ENCODE measurements around the gene CDK2. TPM values are rescaled to one million over a fixed set of nuclear protein-coding genes. Genes with fewer than 3 reads are reported as not detected.

CDK2 gene
- total and polyA plus RNA-seq, 9 of the 15 experiments (the other 6 are each of a cell fraction or from before 2014, with no cell fraction given) = 17.4 to 213 (median 109) TPM

DNA sequence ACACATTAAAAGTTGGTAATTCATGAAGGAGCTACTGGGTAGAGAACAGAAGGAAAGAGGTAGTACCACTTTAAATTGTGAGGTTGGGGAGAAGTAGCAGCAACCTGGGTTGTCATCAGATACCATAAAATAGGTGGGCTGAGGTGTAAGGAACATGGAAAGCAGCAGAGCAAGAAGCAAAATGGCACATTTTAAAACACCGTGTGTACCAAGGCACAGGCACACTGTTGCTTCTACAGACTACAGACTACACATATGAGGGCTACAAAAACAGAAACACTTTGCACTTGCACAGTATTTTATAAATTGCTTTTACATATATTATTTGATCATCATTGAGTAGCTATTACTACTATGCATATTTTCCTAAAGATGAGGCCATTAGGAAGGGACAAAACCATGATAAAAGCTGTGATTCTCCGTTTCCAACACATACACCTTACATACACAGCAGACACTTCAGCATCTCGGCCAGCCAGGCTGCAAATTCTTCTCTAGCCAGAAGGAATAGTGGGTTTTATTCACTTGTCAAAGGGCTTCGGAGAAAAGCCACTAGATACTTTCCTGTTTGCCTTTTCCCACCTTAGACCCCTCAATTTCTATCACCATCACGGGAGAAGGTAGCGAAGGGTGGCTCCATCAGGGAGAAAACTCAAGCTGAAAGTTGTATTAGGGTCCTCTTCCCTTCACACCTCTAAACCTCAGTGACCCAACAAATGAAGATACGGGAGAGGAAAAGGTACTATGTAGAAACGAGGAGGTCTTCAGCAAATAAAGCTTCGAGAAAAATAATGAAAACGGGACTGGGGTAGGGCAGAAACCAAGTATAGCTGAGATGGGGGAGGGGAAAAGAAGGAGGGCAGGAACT lies 40.5 kb upstream of the CDK2 start (continued):
- TF ChIP-seq, protein P1, sequence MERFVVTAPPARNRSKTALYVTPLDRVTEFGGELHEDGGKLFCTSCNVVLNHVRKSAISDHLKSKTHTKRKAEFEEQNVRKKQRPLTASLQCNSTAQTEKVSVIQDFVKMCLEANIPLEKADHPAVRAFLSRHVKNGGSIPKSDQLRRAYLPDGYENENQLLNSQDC (CRISPR knock-in tag; IDR thresholded peaks at IDR 0.05) = no peak
- TF ChIP-seq CBFB (CRISPR knock-in tag; IDR thresholded peaks at IDR 0.05) (no peak), TSC22D4 (tag; IDR thresholded peaks at IDR 0.05) (0 out of 2 replicates have a peak, but pooled peaks have one; percentile 65), RAD51 (IDR thresholded peaks at IDR 0.05; ENCODE audit: borderline replicate concordance, low read depth) (0 out of 2 replicates have a peak, but pooled peaks have one; percentile 45), RBM25 (IDR thresholded peaks at IDR 0.05; ENCODE audit: low read depth, low read length, severe bottlenecking) (no peak), WHSC1 (IDR thresholded peaks at IDR 0.05; ENCODE audit: low read length) (no peak), MXI1 (IDR thresholded peaks at IDR 0.05; ENCODE audit: low read depth, low read length) (no peak), ZNF589 (CRISPR knock-in tag; IDR thresholded peaks at IDR 0.05; ENCODE audit: low read depth) (no peak), ELF1 (tag; IDR thresholded peaks at IDR 0.05) (no peak), RFX1 (IDR thresholded peaks at IDR 0.05) (no peak), DPF2 (IDR thresholded peaks at IDR 0.05) (peak; percentile 65; the same call in 1 of the 2 replicates), ZNF24 (IDR thresholded peaks at IDR 0.05) (no peak), ZNF197 (CRISPR knock-in tag; IDR thresholded peaks at IDR 0.05; ENCODE audit: low read depth) (no peak), SNIP1 (IDR thresholded peaks at IDR 0.05; ENCODE audit: low read depth) (peak; percentile 27; the same call in 1 of the 2 replicates), XRCC4 (IDR thresholded peaks at IDR 0.05; ENCODE audit: extremely low read depth, insufficient read depth, insufficient read length) (no peak), ZNF41 (CRISPR knock-in tag; conservative IDR thresholded peaks at IDR 0.05) (no peak), SMC3 (conservative IDR thresholded peaks at IDR 0.05; ENCODE audit: insufficient read depth, low read depth, low read length) (no peak), ZNF175 (CRISPR knock-in tag; IDR thresholded peaks at IDR 0.05; ENCODE audit: low read depth) (0 out of 2 replicates have a peak, but pooled peaks have one; percentile 16)
- TF ChIP-seq, protein P2, sequence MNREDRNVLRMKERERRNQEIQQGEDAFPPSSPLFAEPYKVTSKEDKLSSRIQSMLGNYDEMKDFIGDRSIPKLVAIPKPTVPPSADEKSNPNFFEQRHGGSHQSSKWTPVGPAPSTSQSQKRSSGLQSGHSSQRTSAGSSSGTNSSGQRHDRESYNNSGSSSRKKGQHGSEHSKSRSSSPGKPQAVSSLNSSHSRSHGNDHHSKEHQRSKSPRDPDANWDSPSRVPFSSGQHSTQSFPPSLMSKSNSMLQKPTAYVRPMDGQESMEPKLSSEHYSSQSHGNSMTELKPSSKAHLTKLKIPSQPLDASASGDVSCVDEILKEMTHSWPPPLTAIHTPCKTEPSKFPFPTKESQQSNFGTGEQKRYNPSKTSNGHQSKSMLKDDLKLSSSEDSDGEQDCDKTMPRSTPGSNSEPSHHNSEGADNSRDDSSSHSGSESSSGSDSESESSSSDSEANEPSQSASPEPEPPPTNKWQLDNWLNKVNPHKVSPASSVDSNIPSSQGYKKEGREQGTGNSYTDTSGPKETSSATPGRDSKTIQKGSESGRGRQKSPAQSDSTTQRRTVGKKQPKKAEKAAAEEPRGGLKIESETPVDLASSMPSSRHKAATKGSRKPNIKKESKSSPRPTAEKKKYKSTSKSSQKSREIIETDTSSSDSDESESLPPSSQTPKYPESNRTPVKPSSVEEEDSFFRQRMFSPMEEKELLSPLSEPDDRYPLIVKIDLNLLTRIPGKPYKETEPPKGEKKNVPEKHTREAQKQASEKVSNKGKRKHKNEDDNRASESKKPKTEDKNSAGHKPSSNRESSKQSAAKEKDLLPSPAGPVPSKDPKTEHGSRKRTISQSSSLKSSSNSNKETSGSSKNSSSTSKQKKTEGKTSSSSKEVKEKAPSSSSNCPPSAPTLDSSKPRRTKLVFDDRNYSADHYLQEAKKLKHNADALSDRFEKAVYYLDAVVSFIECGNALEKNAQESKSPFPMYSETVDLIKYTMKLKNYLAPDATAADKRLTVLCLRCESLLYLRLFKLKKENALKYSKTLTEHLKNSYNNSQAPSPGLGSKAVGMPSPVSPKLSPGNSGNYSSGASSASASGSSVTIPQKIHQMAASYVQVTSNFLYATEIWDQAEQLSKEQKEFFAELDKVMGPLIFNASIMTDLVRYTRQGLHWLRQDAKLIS (CRISPR knock-in tag; IDR thresholded peaks at IDR 0.05) = no peak
- TF ChIP-seq, protein P3, sequence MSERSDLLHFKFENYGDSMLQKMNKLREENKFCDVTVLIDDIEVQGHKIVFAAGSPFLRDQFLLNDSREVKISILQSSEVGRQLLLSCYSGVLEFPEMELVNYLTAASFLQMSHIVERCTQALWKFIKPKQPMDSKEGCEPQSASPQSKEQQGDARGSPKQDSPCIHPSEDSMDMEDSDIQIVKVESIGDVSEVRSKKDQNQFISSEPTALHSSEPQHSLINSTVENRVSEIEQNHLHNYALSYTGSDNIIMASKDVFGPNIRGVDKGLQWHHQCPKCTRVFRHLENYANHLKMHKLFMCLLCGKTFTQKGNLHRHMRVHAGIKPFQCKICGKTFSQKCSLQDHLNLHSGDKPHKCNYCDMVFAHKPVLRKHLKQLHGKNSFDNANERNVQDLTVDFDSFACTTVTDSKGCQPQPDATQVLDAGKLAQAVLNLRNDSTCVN (CRISPR knock-in tag; IDR thresholded peaks at IDR 0.05) = peak; percentile 61; the same call in 1 of the 2 replicates
- TF ChIP-seq, protein P4, sequence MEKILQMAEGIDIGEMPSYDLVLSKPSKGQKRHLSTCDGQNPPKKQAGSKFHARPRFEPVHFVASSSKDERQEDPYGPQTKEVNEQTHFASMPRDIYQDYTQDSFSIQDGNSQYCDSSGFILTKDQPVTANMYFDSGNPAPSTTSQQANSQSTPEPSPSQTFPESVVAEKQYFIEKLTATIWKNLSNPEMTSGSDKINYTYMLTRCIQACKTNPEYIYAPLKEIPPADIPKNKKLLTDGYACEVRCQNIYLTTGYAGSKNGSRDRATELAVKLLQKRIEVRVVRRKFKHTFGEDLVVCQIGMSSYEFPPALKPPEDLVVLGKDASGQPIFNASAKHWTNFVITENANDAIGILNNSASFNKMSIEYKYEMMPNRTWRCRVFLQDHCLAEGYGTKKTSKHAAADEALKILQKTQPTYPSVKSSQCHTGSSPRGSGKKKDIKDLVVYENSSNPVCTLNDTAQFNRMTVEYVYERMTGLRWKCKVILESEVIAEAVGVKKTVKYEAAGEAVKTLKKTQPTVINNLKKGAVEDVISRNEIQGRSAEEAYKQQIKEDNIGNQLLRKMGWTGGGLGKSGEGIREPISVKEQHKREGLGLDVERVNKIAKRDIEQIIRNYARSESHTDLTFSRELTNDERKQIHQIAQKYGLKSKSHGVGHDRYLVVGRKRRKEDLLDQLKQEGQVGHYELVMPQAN (IDR thresholded peaks at IDR 0.05; ENCODE audit: borderline replicate concordance) = peak; percentile 87
